ENCODE measurements around the gene CNGA4. TPM values are rescaled to one million over a fixed set of nuclear protein-coding genes. Genes with fewer than 3 reads are reported as not detected.

Gene CNGA4
- total and polyA plus RNA-seq, 2 donors (not counting 1 experiment from before 2014, with no cell fraction given) = 0.79 to 1.9 TPM

DNA sequence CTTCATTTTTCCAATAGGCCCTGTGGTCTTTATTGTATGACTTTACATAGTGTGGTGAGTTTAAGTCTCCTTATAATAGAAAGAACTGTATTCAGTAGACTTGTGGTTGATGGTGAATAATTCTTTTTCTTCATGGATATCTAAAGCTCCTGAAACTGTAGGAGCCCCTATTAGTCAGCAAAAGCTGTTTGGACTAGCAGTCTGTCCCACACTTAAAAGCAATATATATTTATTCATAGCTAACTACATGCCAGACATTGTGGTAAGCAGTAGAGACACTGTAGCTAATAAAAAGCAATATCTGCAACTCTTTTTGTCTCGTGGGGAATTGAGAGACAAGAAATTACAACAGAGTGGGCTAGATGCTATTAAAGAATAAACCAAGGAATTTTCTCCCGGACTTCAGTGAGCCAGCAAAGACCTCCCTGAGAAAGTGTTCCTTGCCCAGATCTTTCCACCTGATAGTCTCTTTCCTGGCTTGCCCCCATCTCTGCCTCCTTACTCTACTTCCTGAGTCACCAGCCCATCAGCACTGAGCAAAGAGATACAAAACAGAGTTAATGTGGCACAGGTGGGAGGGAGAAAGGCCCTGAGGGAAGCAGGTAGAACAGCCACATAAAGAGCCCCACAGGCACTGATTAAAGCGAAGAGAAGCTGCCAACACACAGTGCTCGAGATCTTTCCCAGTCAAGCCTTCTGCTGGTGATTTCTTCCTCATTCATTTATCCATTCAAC lies 41.3 kb upstream of the CNGA4 start:
- H4K20me1 ChIP-seq (ENCODE audit: control insufficient read depth, insufficient read depth, low read length, poor library complexity, severe bottlenecking) = no peaks in the 10 kb centered on the region
- ATAC-seq (ENCODE audit: low read depth) (no peak), DNase-seq (no peak)
- no peak overlapping the region for H3K4me3 ChIP-seq (ENCODE audit: control extremely low read depth in 1 of 5, extremely low read depth in 1 of 5, insufficient read depth in 1 of 5, low read depth in 2 of 5, low read length in 4 of 5)
- intact Hi-C loops (cut with micrococcal nuclease) = no loop called here
- H3K4me1 ChIP-seq (ENCODE audit: control insufficient read depth in 2 of 2, insufficient read depth in 2 of 2, low read length in 2 of 2) = no peaks in the 10 kb centered on the region
- TF ChIP-seq, protein P1, sequence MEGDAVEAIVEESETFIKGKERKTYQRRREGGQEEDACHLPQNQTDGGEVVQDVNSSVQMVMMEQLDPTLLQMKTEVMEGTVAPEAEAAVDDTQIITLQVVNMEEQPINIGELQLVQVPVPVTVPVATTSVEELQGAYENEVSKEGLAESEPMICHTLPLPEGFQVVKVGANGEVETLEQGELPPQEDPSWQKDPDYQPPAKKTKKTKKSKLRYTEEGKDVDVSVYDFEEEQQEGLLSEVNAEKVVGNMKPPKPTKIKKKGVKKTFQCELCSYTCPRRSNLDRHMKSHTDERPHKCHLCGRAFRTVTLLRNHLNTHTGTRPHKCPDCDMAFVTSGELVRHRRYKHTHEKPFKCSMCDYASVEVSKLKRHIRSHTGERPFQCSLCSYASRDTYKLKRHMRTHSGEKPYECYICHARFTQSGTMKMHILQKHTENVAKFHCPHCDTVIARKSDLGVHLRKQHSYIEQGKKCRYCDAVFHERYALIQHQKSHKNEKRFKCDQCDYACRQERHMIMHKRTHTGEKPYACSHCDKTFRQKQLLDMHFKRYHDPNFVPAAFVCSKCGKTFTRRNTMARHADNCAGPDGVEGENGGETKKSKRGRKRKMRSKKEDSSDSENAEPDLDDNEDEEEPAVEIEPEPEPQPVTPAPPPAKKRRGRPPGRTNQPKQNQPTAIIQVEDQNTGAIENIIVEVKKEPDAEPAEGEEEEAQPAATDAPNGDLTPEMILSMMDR (IDR thresholded peaks at IDR 0.05) = no peak
- no peak for TF ChIP-seq EZH2 (IDR thresholded peaks at IDR 0.05; ENCODE audit: borderline replicate concordance, insufficient read depth, low read depth, low read length, poor library complexity, severe bottlenecking)
- no peaks in the 10 kb centered on the region for H3K27me3 Mint-ChIP-seq
- POLR2A ChIA-PET = no interaction called here
- H3K27ac ChIP-seq (ENCODE audit: low read length in 2 of 2) = no peak overlapping the region
- no peaks in the 10 kb centered on the region for H3K9me3 Mint-ChIP-seq (ENCODE audit: insufficient read depth)
- no peak overlapping the region for H3K9ac ChIP-seq (ENCODE audit: low read length)
- no peaks in the 10 kb centered on the region for H3K79me2 ChIP-seq (ENCODE audit: control insufficient read depth, insufficient read depth, low read length)
- H2AFZ ChIP-seq (ENCODE audit: insufficient read depth, low read depth, low read length, poor library complexity, severe bottlenecking) = no peak overlapping the region
- 84% methylated on average over 3 of the region's 4 CpGs for WGBS (ENCODE audit: insufficient coverage)
- no peaks in the 10 kb centered on the region for H3K27me3 ChIP-seq (replicated peaks in 1 of 4; ENCODE audit: control extremely low read depth in 1 of 4, control insufficient read depth in 3 of 4, insufficient read depth in 4 of 4, low read length in 3 of 4)
- CTCF ChIA-PET = no interaction called here
- no peak overlapping the region for H3K27ac Mint-ChIP-seq
- H3K9me3 ChIP-seq (ENCODE audit: control extremely low read depth in 1 of 3, control insufficient read depth in 2 of 3, insufficient read depth in 1 of 3, low read length in 2 of 3) = no peaks in the 10 kb centered on the region
- H3K4me1 Mint-ChIP-seq = no peaks in the 10 kb centered on the region
- no peak overlapping the region for H3K4me2 ChIP-seq (replicated peaks; ENCODE audit: low read depth, low read length, poor library complexity, severe bottlenecking)
- no peaks in the 10 kb centered on the region for H3K36me3 ChIP-seq (replicated peaks in 1 of 2; ENCODE audit: control extremely low read depth in 1 of 2, control insufficient read depth in 1 of 2, extremely low read depth in 1 of 2, insufficient read depth in 2 of 2, low read length in 1 of 2)
- H3K4me3 Mint-ChIP-seq = no peak overlapping the region

DNA sequence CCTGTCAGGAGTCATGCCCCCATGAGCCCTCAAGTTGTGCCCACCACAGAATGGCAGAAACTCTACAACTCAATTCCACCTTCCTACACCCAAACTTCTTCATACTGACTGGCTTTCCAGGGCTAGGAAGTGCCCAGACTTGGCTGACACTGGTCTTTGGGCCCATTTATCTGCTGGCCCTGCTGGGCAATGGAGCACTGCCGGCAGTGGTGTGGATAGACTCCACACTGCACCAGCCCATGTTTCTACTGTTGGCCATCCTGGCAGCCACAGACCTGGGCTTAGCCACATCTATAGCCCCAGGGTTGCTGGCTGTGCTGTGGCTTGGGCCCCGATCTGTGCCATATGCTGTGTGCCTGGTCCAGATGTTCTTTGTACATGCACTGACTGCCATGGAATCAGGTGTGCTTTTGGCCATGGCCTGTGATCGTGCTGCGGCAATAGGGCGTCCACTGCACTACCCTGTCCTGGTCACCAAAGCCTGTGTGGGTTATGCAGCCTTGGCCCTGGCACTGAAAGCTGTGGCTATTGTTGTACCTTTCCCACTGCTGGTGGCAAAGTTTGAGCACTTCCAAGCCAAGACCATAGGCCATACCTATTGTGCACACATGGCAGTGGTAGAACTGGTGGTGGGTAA lies 39.6 kb upstream of the CNGA4 start, which contains the start of gene OR52W1:
Gene OR52W1 (plus strand): TSS at position 51 of the 637 bp plus-strand sequence. CDS start 0 bp downstream, at position 51.
- Histone ChIP-seq H4K20me1 (ENCODE audit: control insufficient read depth, insufficient read depth, low read length, poor library complexity, severe bottlenecking) (no peaks in the 10 kb centered on the region), H3K4me3 (ENCODE audit: control extremely low read depth in 1 of 5, extremely low read depth in 1 of 5, insufficient read depth in 1 of 5, low read depth in 2 of 5, low read length in 4 of 5) (no peak within 1 kb of the TSS), H3K27me3 (replicated peaks in 1 of 4; ENCODE audit: control extremely low read depth in 1 of 4, control insufficient read depth in 3 of 4, insufficient read depth in 4 of 4, low read length in 3 of 4) (no peaks in the 10 kb centered on the region), H3K9ac (ENCODE audit: low read length) (no peak within 1 kb of the TSS), H3K79me2 (ENCODE audit: control insufficient read depth, insufficient read depth, low read length) (no peaks in the 10 kb centered on the region), H3K9me3 (ENCODE audit: control extremely low read depth in 1 of 3, control insufficient read depth in 2 of 3, insufficient read depth in 1 of 3, low read length in 2 of 3) (no peaks in the 10 kb centered on the region), H2AFZ (ENCODE audit: insufficient read depth, low read depth, low read length, poor library complexity, severe bottlenecking) (no peak within 1 kb of the TSS), H3K27ac (ENCODE audit: low read length in 2 of 2) (no peak within 1 kb of the TSS), H3K36me3 (replicated peaks in 1 of 2; ENCODE audit: control extremely low read depth in 1 of 2, control insufficient read depth in 1 of 2, extremely low read depth in 1 of 2, insufficient read depth in 2 of 2, low read length in 1 of 2) (no peaks in the 10 kb centered on the region), H3K4me2 (replicated peaks; ENCODE audit: low read depth, low read length, poor library complexity, severe bottlenecking) (no peak within 1 kb of the TSS), H3K4me1 (ENCODE audit: control insufficient read depth in 2 of 2, insufficient read depth in 2 of 2, low read length in 2 of 2) (peaks cover 0 to 3% of the 10 kb centered on the region in 2 donors)
- Mint-ChIP-seq H3K9me3 (ENCODE audit: insufficient read depth) (no peaks in the 10 kb centered on the region), H3K27me3 (no peaks in the 10 kb centered on the region), H3K4me3 (no peak within 1 kb of the TSS), H3K4me1 (peaks cover 9% of the 10 kb centered on the region), H3K27ac (no peak within 1 kb of the TSS)
- no peak for DNase-seq
- intact Hi-C loops (cut with micrococcal nuclease) = no loop called here
- ATAC-seq (ENCODE audit: low read depth) = no peak
- 92% methylated on average over 5 of the region's 5 CpGs for WGBS (ENCODE audit: insufficient coverage)
- TF ChIP-seq EZH2 (IDR thresholded peaks at IDR 0.05; ENCODE audit: borderline replicate concordance, insufficient read depth, low read depth, low read length, poor library complexity, severe bottlenecking) = no peak
- TF ChIP-seq, protein P1 (IDR thresholded peaks at IDR 0.05) = no peak
- CTCF ChIA-PET = no interaction called here
- POLR2A ChIA-PET = no interaction called here

All from B cell (primary cell).